ENCODE results near the gene PEAR1. TPM values are rescaled to one million over a fixed set of nuclear protein-coding genes. Genes with fewer than 3 reads are reported as not detected.

The PEAR1 gene
- total RNA-seq, 1 donor: 12.1 TPM

GRCh38 chr1:156881101-156881500, 12.4 kb upstream of the PEAR1 start:
- no peak overlapping the region for H3K4me3 ChIP-seq (ENCODE audit: low read depth, low read length)
- DNase-seq (ENCODE audit: low read depth): no peak
- TF ChIP-seq, protein P1, sequence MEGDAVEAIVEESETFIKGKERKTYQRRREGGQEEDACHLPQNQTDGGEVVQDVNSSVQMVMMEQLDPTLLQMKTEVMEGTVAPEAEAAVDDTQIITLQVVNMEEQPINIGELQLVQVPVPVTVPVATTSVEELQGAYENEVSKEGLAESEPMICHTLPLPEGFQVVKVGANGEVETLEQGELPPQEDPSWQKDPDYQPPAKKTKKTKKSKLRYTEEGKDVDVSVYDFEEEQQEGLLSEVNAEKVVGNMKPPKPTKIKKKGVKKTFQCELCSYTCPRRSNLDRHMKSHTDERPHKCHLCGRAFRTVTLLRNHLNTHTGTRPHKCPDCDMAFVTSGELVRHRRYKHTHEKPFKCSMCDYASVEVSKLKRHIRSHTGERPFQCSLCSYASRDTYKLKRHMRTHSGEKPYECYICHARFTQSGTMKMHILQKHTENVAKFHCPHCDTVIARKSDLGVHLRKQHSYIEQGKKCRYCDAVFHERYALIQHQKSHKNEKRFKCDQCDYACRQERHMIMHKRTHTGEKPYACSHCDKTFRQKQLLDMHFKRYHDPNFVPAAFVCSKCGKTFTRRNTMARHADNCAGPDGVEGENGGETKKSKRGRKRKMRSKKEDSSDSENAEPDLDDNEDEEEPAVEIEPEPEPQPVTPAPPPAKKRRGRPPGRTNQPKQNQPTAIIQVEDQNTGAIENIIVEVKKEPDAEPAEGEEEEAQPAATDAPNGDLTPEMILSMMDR (IDR thresholded peaks at IDR 0.05; ENCODE audit: insufficient read depth, low read depth, low read length): no peak

GRCh38 chr1:156881663-156882062, 11.9 kb upstream of the PEAR1 start:
- TF ChIP-seq, protein P1 (IDR thresholded peaks at IDR 0.05; ENCODE audit: insufficient read depth, low read depth, low read length): no peak
- no peak overlapping the region for H3K4me3 ChIP-seq (ENCODE audit: low read depth, low read length)
- no peak for DNase-seq (ENCODE audit: low read depth)

GRCh38 chr1:156882543-156882942, 11.0 kb upstream of the PEAR1 start:
- H3K4me3 ChIP-seq (ENCODE audit: low read depth, low read length): no peak overlapping the region
- no peak for DNase-seq (ENCODE audit: low read depth)
- TF ChIP-seq, protein P1 (IDR thresholded peaks at IDR 0.05; ENCODE audit: insufficient read depth, low read depth, low read length): no peak

GRCh38 chr1:156883919-156884318, 9.6 kb upstream of the PEAR1 start:
- no peak for DNase-seq (ENCODE audit: low read depth)
- TF ChIP-seq, protein P1 (IDR thresholded peaks at IDR 0.05; ENCODE audit: insufficient read depth, low read depth, low read length): no peak
- H3K4me3 ChIP-seq (ENCODE audit: low read depth, low read length): no peak overlapping the region

DNA sequence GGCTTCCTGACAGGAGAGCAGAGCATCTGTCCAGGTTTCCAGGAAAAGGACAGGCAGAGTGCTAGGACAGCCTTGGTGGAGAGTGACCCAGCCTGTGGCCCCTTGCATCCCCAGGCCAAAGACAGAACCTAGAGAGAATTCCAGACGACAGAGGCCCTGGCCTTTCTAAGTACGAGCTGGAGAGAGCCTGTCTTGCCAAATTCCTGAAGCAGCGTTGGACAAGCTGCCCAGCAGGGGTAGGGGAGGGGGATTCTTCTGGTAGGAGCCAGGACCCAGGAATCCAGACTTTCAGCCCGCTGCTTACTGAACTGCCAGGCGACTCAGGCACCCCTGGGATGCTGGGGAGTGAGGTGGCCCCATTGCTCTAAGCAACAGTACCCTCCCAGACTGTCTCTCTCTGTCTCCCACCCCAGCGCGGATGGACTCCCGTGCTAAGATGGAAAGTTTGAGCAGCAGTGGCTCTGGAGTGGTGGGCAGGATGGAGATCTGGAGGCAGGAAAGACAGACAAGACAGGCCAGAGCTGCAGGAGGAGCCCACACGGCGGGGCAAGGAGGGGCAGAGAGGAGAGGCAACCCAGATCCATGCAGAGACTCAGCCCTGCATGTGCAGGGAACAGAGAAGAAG, 8.8 kb upstream of the PEAR1 start:
- no peak overlapping the region for H3K4me3 ChIP-seq (ENCODE audit: low read depth, low read length)
- TF ChIP-seq, protein P1 (IDR thresholded peaks at IDR 0.05; ENCODE audit: insufficient read depth, low read depth, low read length): no peak

DNA sequence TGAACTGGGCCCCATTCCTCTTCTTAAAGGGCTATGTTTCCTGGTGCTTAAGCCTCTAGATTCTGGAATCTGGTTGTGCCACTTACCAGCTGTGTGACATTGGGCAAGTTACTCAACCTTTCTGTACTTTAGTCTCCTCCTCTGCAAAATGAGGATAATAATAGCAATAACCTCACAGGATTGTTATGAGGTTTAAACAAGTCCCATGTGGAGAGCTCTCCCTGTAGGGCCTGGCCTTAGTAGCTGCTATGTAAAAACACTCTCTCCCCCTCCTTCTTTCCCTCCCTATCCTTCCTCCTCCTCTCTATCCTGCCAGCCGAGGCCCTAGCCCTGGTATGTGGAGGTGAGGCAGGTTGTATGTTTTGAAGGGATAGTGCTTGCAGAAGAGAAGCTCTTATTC, 8.2 kb upstream of the PEAR1 start:
- no peak for DNase-seq (ENCODE audit: low read depth)
- TF ChIP-seq, protein P1 (IDR thresholded peaks at IDR 0.05; ENCODE audit: insufficient read depth, low read depth, low read length): no peak
- no peak overlapping the region for H3K4me3 ChIP-seq (ENCODE audit: low read depth, low read length)

More for the DNA sequence above, 8.8 kb upstream of the PEAR1 start:
- DNase-seq (ENCODE audit: low read depth): no peak

- H3K4me3 ChIP-seq (ENCODE audit: low read depth, low read length): no peak overlapping the region
- DNase-seq (ENCODE audit: low read depth): no peak
- TF ChIP-seq, protein P1 (IDR thresholded peaks at IDR 0.05; ENCODE audit: insufficient read depth, low read depth, low read length): no peak
These were observed 7.6 kb upstream of the PEAR1 start for GRCh38 chr1:156885880-156886355.
